ENCODE measurements around the gene RAMACL. TPM values are rescaled to one million over a fixed set of nuclear protein-coding genes. Genes with fewer than 3 reads are reported as not detected.
"Not testable (repeated sequence)": the region's sequence is repeated elsewhere in the genome, so short reads cannot be mapped to it uniquely, and the experiment has no call there.

RAMACL gene
- total RNA-seq, 1 experiment from 2014 or later, result not detected

- in situ Hi-C loops (cut with HindIII; ENCODE audit: low pct_unique_long_range_greater_than_20kb, low sequenced_read_pairs), result no loop called here
- DNase-seq (ENCODE audit: low read depth), result no peak
Measured at GRCh38 chr6:166583230-166583965, 3.1 kb downstream of the RAMACL start.

- DNase-seq (ENCODE audit: low read depth), result no peak
- in situ Hi-C loops (cut with HindIII; ENCODE audit: low pct_unique_long_range_greater_than_20kb, low sequenced_read_pairs), result no loop called here
Measured at GRCh38 chr6:166582258-166582657, 4.2 kb downstream of the RAMACL start.

GRCh38 chr6:166581801-166582200, 4.7 kb downstream of the RAMACL start:
- DNase-seq (ENCODE audit: low read depth); in situ Hi-C loops (cut with HindIII; ENCODE audit: low pct_unique_long_range_greater_than_20kb, low sequenced_read_pairs): not testable (repeated sequence)

GRCh38 chr6:166581091-166581511, 5.4 kb downstream of the RAMACL start:
- in situ Hi-C loops (cut with HindIII; ENCODE audit: low pct_unique_long_range_greater_than_20kb, low sequenced_read_pairs), result no loop called here

GRCh38 chr6:166580076-166581050, 6.1 kb downstream of the RAMACL start:
- no peak for DNase-seq (ENCODE audit: low read depth)
- in situ Hi-C loops (cut with HindIII; ENCODE audit: low pct_unique_long_range_greater_than_20kb, low sequenced_read_pairs), result no loop called here

More at GRCh38 chr6:166581091-166581511, 5.4 kb downstream of the RAMACL start:
- no peak for DNase-seq (ENCODE audit: low read depth)

- DNase-seq (ENCODE audit: low read depth), result no peak
- in situ Hi-C loops (cut with HindIII; ENCODE audit: low pct_unique_long_range_greater_than_20kb, low sequenced_read_pairs), result no loop called here
Measured at GRCh38 chr6:166579237-166579850, 7.1 kb downstream of the RAMACL start.

GRCh38 chr6:166578536-166579236, 7.8 kb downstream of the RAMACL start:
- no peak for DNase-seq (ENCODE audit: low read depth)
- in situ Hi-C loops (cut with HindIII; ENCODE audit: low pct_unique_long_range_greater_than_20kb, low sequenced_read_pairs), result no loop called here

- no peak for DNase-seq (ENCODE audit: low read depth)
Measured at GRCh38 chr6:166575205-166575604, 11.3 kb downstream of the RAMACL start.

GRCh38 chr6:166573511-166574216, 12.8 kb downstream of the RAMACL start:
- in situ Hi-C loops (cut with HindIII; ENCODE audit: low pct_unique_long_range_greater_than_20kb, low sequenced_read_pairs), result no loop called here
- no peak for DNase-seq (ENCODE audit: low read depth)

More at GRCh38 chr6:166575205-166575604, 11.3 kb downstream of the RAMACL start:
- in situ Hi-C loops (cut with HindIII; ENCODE audit: low pct_unique_long_range_greater_than_20kb, low sequenced_read_pairs), result no loop called here

- no peak for DNase-seq (ENCODE audit: low read depth)
- in situ Hi-C loops (cut with HindIII; ENCODE audit: low pct_unique_long_range_greater_than_20kb, low sequenced_read_pairs), result no loop called here
Measured at GRCh38 chr6:166572370-166573261, 13.9 kb downstream of the RAMACL start.

GRCh38 chr6:166570929-166571713, 15.4 kb downstream of the RAMACL start:
- no peak for DNase-seq (ENCODE audit: low read depth)
- in situ Hi-C loops (cut with HindIII; ENCODE audit: low pct_unique_long_range_greater_than_20kb, low sequenced_read_pairs), result no loop called here

- in situ Hi-C loops (cut with HindIII; ENCODE audit: low pct_unique_long_range_greater_than_20kb, low sequenced_read_pairs), result no loop called here
- no peak for DNase-seq (ENCODE audit: low read depth)
Measured at GRCh38 chr6:166569206-166569605, 17.3 kb downstream of the RAMACL start.

GRCh38 chr6:166567813-166568212, 18.7 kb downstream of the RAMACL start:
- in situ Hi-C loops (cut with HindIII; ENCODE audit: low pct_unique_long_range_greater_than_20kb, low sequenced_read_pairs), result no loop called here
- DNase-seq (ENCODE audit: low read depth), result no peak

- DNase-seq (ENCODE audit: low read depth), result peak; percentile 12
Measured at GRCh38 chr6:166567107-166567506, 19.4 kb downstream of the RAMACL start.

GRCh38 chr6:166566026-166567011, 20.2 kb downstream of the RAMACL start:
- in situ Hi-C loops (cut with HindIII; ENCODE audit: low pct_unique_long_range_greater_than_20kb, low sequenced_read_pairs), result no loop called here
- DNase-seq (ENCODE audit: low read depth), result no peak

More at GRCh38 chr6:166567107-166567506, 19.4 kb downstream of the RAMACL start:
- in situ Hi-C loops (cut with HindIII; ENCODE audit: low pct_unique_long_range_greater_than_20kb, low sequenced_read_pairs), result no loop called here
